HL-60 (cell line): Measurements from ENCODE around the gene RNF167.

ENCODE experiments used
- DNase-seq, 2 experiments: peaks; one replicate each; pipeline ENCODE4 v3.0.0-alpha.2; 2010 to 2020; ENCODE audit warnings: low read depth in 1 of 2, low spot score in 1 of 2
- H3K27ac ChIP-seq: fragments of 250-450 bp; sonication (Bioruptor Pico); replicated peaks from 2 replicates; pipeline ENCODE4 v1.5.1; 2020; ENCODE audit warnings: mild to moderate bottlenecking, moderate library complexity
- H3K27me3 ChIP-seq: fragments of 250-450 bp; sonication (Bioruptor Pico); 2 replicates; pipeline ENCODE4 v1.5.1; 2021; ENCODE audit warnings: mild to moderate bottlenecking, moderate library complexity; ENCODE audit not compliant: insufficient read depth, poor library complexity, severe bottlenecking
- H3K4me3 ChIP-seq: replicated peaks from 2 replicates; pipeline ENCODE4 v1.5.1; 2011; ENCODE audit warnings: mild to moderate bottlenecking, control low read depth, low read length; ENCODE audit not compliant: insufficient read depth
- CTCF ChIP-seq: IDR thresholded peaks from one replicate; pipeline ENCODE4 v1.5.1; 2011; ENCODE audit warnings: low read length, control low read depth, inconsistent platforms; ENCODE audit not compliant: insufficient read depth
- GABPA ChIP-seq: IDR thresholded peaks from 2 replicates; pipeline ENCODE4 v1.6.1; 2012; ENCODE audit warnings: low read depth
- POLR2AphosphoS5 ChIP-seq: IDR thresholded peaks from 2 replicates; pipeline ENCODE4 v1.6.1; 2012; ENCODE audit warnings: low read depth
- SPI1 ChIP-seq: IDR thresholded peaks from 2 replicates; pipeline ENCODE4 v1.6.1; 2012; ENCODE audit warnings: low read depth, mild to moderate bottlenecking, borderline replicate concordance
- TF ChIP-seq, protein P1 (sequence below): IDR thresholded peaks from 2 replicates; pipeline ENCODE4 v1.6.1; 2012; ENCODE audit warnings: low read depth; ENCODE audit not compliant: insufficient replicate concordance

The RNF167 gene

DNA sequence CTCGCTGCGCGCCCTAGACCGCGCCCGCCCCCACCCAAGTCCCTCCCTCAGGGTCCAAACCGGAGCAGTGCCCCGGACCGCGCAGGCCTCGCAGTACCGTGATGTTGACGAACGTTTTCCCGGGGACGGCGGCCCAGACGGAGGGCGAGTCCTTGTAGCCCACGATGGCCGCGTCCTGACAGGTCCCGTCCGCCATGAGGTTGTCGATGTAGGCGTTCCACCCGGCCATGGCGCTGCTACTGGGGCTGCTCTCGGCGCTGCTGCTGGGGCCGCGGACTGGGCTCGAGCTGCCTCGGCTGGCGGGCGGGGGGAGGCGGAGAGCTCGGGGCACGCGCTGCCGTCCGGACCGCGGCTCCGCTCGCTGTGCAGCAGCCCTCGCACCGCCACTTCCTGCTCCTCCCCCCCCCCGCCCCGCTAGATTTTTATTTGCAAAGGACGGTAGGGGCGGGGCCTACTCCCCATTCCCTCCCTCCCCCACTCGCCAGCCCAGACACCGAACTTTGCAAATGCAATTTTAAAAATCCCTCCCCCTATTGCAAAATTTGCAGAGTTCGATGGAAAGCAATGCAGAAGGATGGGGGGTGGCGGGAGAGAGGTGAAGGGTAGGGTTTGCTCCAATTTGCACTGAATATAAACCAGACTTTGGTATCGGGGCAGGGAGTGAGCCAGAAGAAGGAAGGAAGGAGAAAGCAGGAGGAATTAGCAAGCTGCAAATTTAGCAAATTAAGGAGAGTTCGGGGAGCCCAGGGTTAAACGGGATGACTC lies 8.3 kb downstream of the RNF167 start, which contains the start of gene PFN1:
Gene PFN1, minus strand, starts transcription at position 365 of the 765 bp plus-strand sequence. Its CDS starts 136 bp downstream, at position 229.
- H3K4me3 ChIP-seq, result peak within 1 kb of the TSS; percentile 67
- TF ChIP-seq GABPA (peak; percentile 38), SPI1 (no peak), POLR2AphosphoS5 (peak; percentile 88)
- H3K27ac ChIP-seq, result peak within 1 kb of the TSS; percentile 98
- H3K27me3 ChIP-seq, result no peaks in the 10 kb centered on the region
- DNase-seq, result peak; percentile 69 to 89

GRCh38 chr17:4948931-4949320 lies 8.9 kb downstream of the RNF167 start:
- H3K4me3 ChIP-seq, result peak overlapping the region; percentile 43
- no peaks in the 10 kb centered on the region for H3K27me3 ChIP-seq
- H3K27ac ChIP-seq, result peak overlapping the region; percentile 98
- DNase-seq, result peak in 1 of 2 experiments; percentile 68
- TF ChIP-seq CTCF (no peak), GABPA (no peak), SPI1 (no peak), POLR2AphosphoS5 (no peak)
- TF ChIP-seq, protein P1, sequence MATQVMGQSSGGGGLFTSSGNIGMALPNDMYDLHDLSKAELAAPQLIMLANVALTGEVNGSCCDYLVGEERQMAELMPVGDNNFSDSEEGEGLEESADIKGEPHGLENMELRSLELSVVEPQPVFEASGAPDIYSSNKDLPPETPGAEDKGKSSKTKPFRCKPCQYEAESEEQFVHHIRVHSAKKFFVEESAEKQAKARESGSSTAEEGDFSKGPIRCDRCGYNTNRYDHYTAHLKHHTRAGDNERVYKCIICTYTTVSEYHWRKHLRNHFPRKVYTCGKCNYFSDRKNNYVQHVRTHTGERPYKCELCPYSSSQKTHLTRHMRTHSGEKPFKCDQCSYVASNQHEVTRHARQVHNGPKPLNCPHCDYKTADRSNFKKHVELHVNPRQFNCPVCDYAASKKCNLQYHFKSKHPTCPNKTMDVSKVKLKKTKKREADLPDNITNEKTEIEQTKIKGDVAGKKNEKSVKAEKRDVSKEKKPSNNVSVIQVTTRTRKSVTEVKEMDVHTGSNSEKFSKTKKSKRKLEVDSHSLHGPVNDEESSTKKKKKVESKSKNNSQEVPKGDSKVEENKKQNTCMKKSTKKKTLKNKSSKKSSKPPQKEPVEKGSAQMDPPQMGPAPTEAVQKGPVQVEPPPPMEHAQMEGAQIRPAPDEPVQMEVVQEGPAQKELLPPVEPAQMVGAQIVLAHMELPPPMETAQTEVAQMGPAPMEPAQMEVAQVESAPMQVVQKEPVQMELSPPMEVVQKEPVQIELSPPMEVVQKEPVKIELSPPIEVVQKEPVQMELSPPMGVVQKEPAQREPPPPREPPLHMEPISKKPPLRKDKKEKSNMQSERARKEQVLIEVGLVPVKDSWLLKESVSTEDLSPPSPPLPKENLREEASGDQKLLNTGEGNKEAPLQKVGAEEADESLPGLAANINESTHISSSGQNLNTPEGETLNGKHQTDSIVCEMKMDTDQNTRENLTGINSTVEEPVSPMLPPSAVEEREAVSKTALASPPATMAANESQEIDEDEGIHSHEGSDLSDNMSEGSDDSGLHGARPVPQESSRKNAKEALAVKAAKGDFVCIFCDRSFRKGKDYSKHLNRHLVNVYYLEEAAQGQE, result no peak

- peak; percentile 63 to 71 for DNase-seq
- Histone ChIP-seq H3K27ac (peak overlapping the region; percentile 98), H3K27me3 (no peaks in the 10 kb centered on the region), H3K4me3 (peak overlapping the region; percentile 43)
- TF ChIP-seq, protein P1, result no peak
- TF ChIP-seq GABPA (no peak), CTCF (no peak), POLR2AphosphoS5 (no peak; the same call in 1 of the 2 replicates), SPI1 (no peak)
These were observed 9.4 kb downstream of the RNF167 start for GRCh38 chr17:4949321-4950074.
